ENCODE data around the gene WDR64.

The WDR64 gene

GRCh38 chr1:241652012-241652411, at the start of gene WDR64:
Gene WDR64, plus strand, starts transcription at chr1:241652281. Its CDS starts 204 bp downstream, at chr1:241652485.
- Histone ChIP-seq H3K9me3 (ENCODE audit: low read length) (no peaks in the 10 kb centered on the region), H3K4me2 (ENCODE audit: low read length) (no peak within 1 kb of the TSS), H4K20me1 (ENCODE audit: insufficient read depth, low read length) (no peaks in the 10 kb centered on the region), H3K9ac (ENCODE audit: low read length) (no peak within 1 kb of the TSS), H3K27me3 (ENCODE audit: insufficient read depth, low read length) (no peaks in the 10 kb centered on the region), H3K79me2 (ENCODE audit: insufficient read depth, low read length) (no peaks in the 10 kb centered on the region), H3K4me3 (ENCODE audit: low read depth, low read length, poor library complexity, severe bottlenecking) (no peak within 1 kb of the TSS), H3K9me2 (ENCODE audit: low read depth, low read length) (no peaks in the 10 kb centered on the region), H3F3A (ENCODE audit: insufficient read depth, low read length) (no peaks in the 10 kb centered on the region), H3K36me3 (ENCODE audit: insufficient read depth, low read length) (no peaks in the 10 kb centered on the region), H2AFZ (ENCODE audit: low read length) (no peak within 1 kb of the TSS), H3K27ac (ENCODE audit: low read depth, low read length, poor library complexity, severe bottlenecking) (no peak within 1 kb of the TSS), H3K4me1 (ENCODE audit: insufficient read depth, low read length, severe bottlenecking) (no peaks in the 10 kb centered on the region)
- no peak for TF ChIP-seq CTCF (IDR thresholded peaks at IDR 0.05; ENCODE audit: low read length)
- no peak for TF ChIP-seq EZH2 (IDR thresholded peaks at IDR 0.05; ENCODE audit: borderline replicate concordance, low read length)

GRCh38 chr1:241603731-241604245, 48.3 kb upstream of the WDR64 start:
- no peaks in the 10 kb centered on the region for H3F3A ChIP-seq (ENCODE audit: insufficient read depth, low read length)
- no peaks in the 10 kb centered on the region for H3K9me2 ChIP-seq (ENCODE audit: low read depth, low read length)
- no peak overlapping the region for H2AFZ ChIP-seq (ENCODE audit: low read length)
- H4K20me1 ChIP-seq (ENCODE audit: insufficient read depth, low read length) = no peaks in the 10 kb centered on the region
- H3K36me3 ChIP-seq (ENCODE audit: insufficient read depth, low read length) = no peaks in the 10 kb centered on the region
- no peak overlapping the region for H3K4me2 ChIP-seq (ENCODE audit: low read length)
- no peaks in the 10 kb centered on the region for H3K4me1 ChIP-seq (ENCODE audit: insufficient read depth, low read length, severe bottlenecking)
- H3K9ac ChIP-seq (ENCODE audit: low read length) = no peak overlapping the region
- H3K4me3 ChIP-seq (ENCODE audit: low read depth, low read length, poor library complexity, severe bottlenecking) = no peak overlapping the region
- no peaks in the 10 kb centered on the region for H3K27me3 ChIP-seq (ENCODE audit: insufficient read depth, low read length)
- H3K27ac ChIP-seq (ENCODE audit: low read depth, low read length, poor library complexity, severe bottlenecking) = no peak overlapping the region
- no peaks in the 10 kb centered on the region for H3K9me3 ChIP-seq (ENCODE audit: low read length)
- TF ChIP-seq EZH2 (IDR thresholded peaks at IDR 0.05; ENCODE audit: borderline replicate concordance, low read length) = no peak
- no peak for TF ChIP-seq CTCF (IDR thresholded peaks at IDR 0.05; ENCODE audit: low read length)
- H3K79me2 ChIP-seq (ENCODE audit: insufficient read depth, low read length) = no peaks in the 10 kb centered on the region

GRCh38 chr1:241605146-241605805, 46.8 kb upstream of the WDR64 start:
- Histone ChIP-seq H3K27ac (ENCODE audit: low read depth, low read length, poor library complexity, severe bottlenecking) (no peak overlapping the region), H3K4me1 (ENCODE audit: insufficient read depth, low read length, severe bottlenecking) (no peaks in the 10 kb centered on the region), H3K4me3 (ENCODE audit: low read depth, low read length, poor library complexity, severe bottlenecking) (no peak overlapping the region), H3K9ac (ENCODE audit: low read length) (no peak overlapping the region), H4K20me1 (ENCODE audit: insufficient read depth, low read length) (no peaks in the 10 kb centered on the region), H3K79me2 (ENCODE audit: insufficient read depth, low read length) (no peaks in the 10 kb centered on the region), H3K9me3 (ENCODE audit: low read length) (no peaks in the 10 kb centered on the region), H3K4me2 (ENCODE audit: low read length) (no peak overlapping the region), H3F3A (ENCODE audit: insufficient read depth, low read length) (no peaks in the 10 kb centered on the region), H3K36me3 (ENCODE audit: insufficient read depth, low read length) (no peaks in the 10 kb centered on the region), H3K9me2 (ENCODE audit: low read depth, low read length) (no peaks in the 10 kb centered on the region), H2AFZ (ENCODE audit: low read length) (no peak overlapping the region), H3K27me3 (ENCODE audit: insufficient read depth, low read length) (no peaks in the 10 kb centered on the region)
- TF ChIP-seq CTCF (IDR thresholded peaks at IDR 0.05; ENCODE audit: low read length) = peak; percentile 62
- no peak for TF ChIP-seq EZH2 (IDR thresholded peaks at IDR 0.05; ENCODE audit: borderline replicate concordance, low read length)
